Ectodermal cell (in vitro differentiated cells): Measurements from ENCODE around the gene CD68.
"Not testable (repeated sequence)": the region's sequence is repeated elsewhere in the genome, so short reads cannot be mapped to it uniquely, and the experiment has no call there.

Experiments used
- H3K27ac ChIP-seq: 2 replicates; pipeline ENCODE4 v1.7.0; 2013; ENCODE audit warnings: mild to moderate bottlenecking, low read depth, low read length; ENCODE audit not compliant: insufficient read depth, poor library complexity, severe bottlenecking
- H3K27me3 ChIP-seq: 2 replicates; pipeline ENCODE4 v1.7.0; 2013; ENCODE audit warnings: mild to moderate bottlenecking, low read length; ENCODE audit not compliant: insufficient read depth, control insufficient read depth, poor library complexity, severe bottlenecking
- H3K36me3 ChIP-seq: one replicate; pipeline ENCODE4 v1.7.0; 2013; ENCODE audit warnings: low read length; ENCODE audit not compliant: control insufficient read depth, insufficient read depth
- H3K4me1 ChIP-seq: one replicate; pipeline ENCODE4 v1.7.0; 2013; ENCODE audit warnings: low read length; ENCODE audit not compliant: control insufficient read depth, insufficient read depth
- H3K4me3 ChIP-seq: 2 replicates; pipeline ENCODE4 v1.7.0; 2013; ENCODE audit warnings: low read depth, low read length, control low read depth; ENCODE audit not compliant: insufficient read depth
- H3K9me3 ChIP-seq: 2 replicates; pipeline ENCODE4 v1.7.0; 2013; ENCODE audit warnings: mild to moderate bottlenecking, low read length, moderate library complexity; ENCODE audit not compliant: control insufficient read depth
- WGBS, 2 experiments: methylation state at CpG; one replicate each; pipeline ENCODE4 v1.1.7; 2013; ENCODE audit warnings: missing lambda C conversion rate in 2 of 2; 5-methylcytosine and 5-hydroxymethylcytosine counted together

CD68 gene

GRCh38 chr17:7591596-7591995 lies 12.2 kb downstream of the CD68 start:
- Histone ChIP-seq H3K36me3 (peaks cover 53% of the 10 kb centered on the region), H3K9me3 (no peaks in the 10 kb centered on the region), H3K27me3 (no peaks in the 10 kb centered on the region), H3K27ac (peak overlapping the region; percentile 84), H3K4me1 (peaks cover 29% of the 10 kb centered on the region), H3K4me3 (no peak overlapping the region)
- WGBS, 2 experiments = 86 to 94% methylated on average over 3 to 5 of the region's 5 CpGs

GRCh38 chr17:7592422-7593021 lies 13.1 kb downstream of the CD68 start:
- no peaks in the 10 kb centered on the region for H3K27me3 ChIP-seq
- peaks cover 48% of the 10 kb centered on the region for H3K36me3 ChIP-seq
- no peak overlapping the region for H3K4me3 ChIP-seq
- 94 to 96% methylated on average over 23 of the region's 23 CpGs for WGBS, 2 experiments
- H3K9me3 ChIP-seq = no peaks in the 10 kb centered on the region
- H3K27ac ChIP-seq = no peak overlapping the region
- peaks cover 29% of the 10 kb centered on the region for H3K4me1 ChIP-seq

DNA sequence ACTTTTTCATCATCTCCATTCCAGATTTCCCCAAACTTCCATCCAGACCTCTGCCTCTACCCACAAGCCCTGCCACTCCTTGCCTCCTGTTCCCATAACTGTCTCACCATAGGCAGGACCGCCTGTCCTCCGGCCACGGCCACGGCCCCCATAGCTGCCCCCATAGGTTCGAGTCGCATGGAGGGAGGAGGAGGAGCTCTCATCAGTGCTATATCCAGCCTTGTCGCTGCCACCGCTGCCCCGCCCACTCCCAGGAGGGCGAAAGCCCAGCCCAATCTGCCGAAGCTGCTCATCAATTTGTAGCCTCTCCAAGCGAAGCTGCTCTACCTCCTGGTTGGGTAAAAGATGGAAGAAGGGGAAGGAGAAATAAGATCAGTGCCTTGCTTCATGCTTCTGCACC lies 13.9 kb downstream of the CD68 start:
- H3K9me3 ChIP-seq = no peaks in the 10 kb centered on the region
- no peaks in the 10 kb centered on the region for H3K27me3 ChIP-seq
- H3K4me3 ChIP-seq = no peak overlapping the region
- H3K27ac ChIP-seq = no peak overlapping the region
- peaks cover 29% of the 10 kb centered on the region for H3K4me1 ChIP-seq
- WGBS, 2 experiments = 87 to 91% methylated on average over 12 of the region's 12 CpGs
- peaks cover 48% of the 10 kb centered on the region for H3K36me3 ChIP-seq

DNA sequence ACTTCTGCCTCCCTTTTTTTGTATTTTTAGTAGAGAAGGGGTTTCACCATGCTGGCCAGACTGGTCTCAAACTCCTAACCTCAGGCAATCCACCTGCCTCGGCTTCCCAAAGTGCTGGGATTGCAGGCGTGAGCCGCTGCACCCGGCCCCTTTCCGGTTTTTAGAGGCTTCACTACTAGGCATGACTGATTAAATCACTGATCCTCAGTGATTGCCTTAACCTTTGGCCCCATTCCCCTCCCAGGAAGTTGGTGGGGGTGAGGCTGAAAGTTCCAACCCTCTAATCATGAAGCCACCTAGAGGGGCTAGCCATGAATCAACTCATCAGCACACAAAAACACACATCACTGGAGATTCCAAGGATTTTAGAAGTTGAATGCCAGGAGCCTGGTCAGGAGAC lies 18.1 kb downstream of the CD68 start:
- not testable (repeated sequence) for H3K27me3 ChIP-seq, H3K4me3 ChIP-seq, H3K4me1 ChIP-seq, H3K9me3 ChIP-seq, H3K27ac ChIP-seq
- WGBS, 2 experiments = 84 to 92% methylated on average over 5 of the region's 5 CpGs
- peaks cover 43% of the 10 kb centered on the region for H3K36me3 ChIP-seq

GRCh38 chr17:7606280-7606679 lies 26.8 kb downstream of the CD68 start:
- H3K4me1 ChIP-seq = no peaks in the 10 kb centered on the region
- no peak overlapping the region for H3K27ac ChIP-seq
- H3K36me3 ChIP-seq = peaks cover 28% of the 10 kb centered on the region
- no peak overlapping the region for H3K4me3 ChIP-seq
- H3K27me3 ChIP-seq = no peaks in the 10 kb centered on the region
- H3K9me3 ChIP-seq = no peaks in the 10 kb centered on the region
- 97 to 99% methylated on average over 4 of the region's 4 CpGs for WGBS, 2 experiments

DNA sequence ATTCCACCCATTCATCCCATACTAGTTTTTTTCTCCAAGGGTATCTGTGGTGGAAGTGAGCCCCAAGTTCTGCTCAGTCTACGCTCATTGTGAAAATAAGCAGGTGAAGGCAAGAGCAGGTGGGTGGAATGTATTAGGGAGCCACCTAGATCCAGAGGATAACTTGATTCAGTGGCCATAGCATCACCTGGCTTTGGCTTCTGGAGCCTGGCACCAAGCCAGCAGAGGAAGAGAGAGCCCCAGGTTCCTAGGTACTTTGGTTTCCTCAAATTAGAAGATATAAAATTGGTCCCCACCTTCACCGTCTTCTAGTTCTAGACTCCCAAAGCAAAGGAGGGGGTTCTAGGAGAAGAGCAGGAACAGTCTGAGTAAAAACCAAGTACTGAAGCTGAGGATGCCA lies 31.2 kb downstream of the CD68 start:
- Histone ChIP-seq H3K9me3 (no peaks in the 10 kb centered on the region), H3K36me3 (peaks cover 4% of the 10 kb centered on the region), H3K27ac (no peak overlapping the region), H3K27me3 (no peaks in the 10 kb centered on the region), H3K4me1 (peaks cover 6% of the 10 kb centered on the region), H3K4me3 (no peak overlapping the region)
- 97 to 98% methylated on average over 2 of the region's 2 CpGs for WGBS, 2 experiments

- H3K27me3 ChIP-seq = no peaks in the 10 kb centered on the region
- H3K36me3 ChIP-seq = no peaks in the 10 kb centered on the region
- WGBS, 2 experiments = 77 to 93% methylated on average over 3 of the region's 3 CpGs
- no peaks in the 10 kb centered on the region for H3K9me3 ChIP-seq
- H3K27ac ChIP-seq = no peak overlapping the region
- H3K4me3 ChIP-seq = no peak overlapping the region
- peaks cover 6% of the 10 kb centered on the region for H3K4me1 ChIP-seq
Measured at GRCh38 chr17:7611635-7612293, 32.3 kb downstream of the CD68 start.

- Histone ChIP-seq H3K4me3 (no peak overlapping the region), H3K4me1 (peaks cover 6% of the 10 kb centered on the region), H3K9me3 (no peaks in the 10 kb centered on the region), H3K27ac (no peak overlapping the region), H3K36me3 (no peaks in the 10 kb centered on the region), H3K27me3 (no peaks in the 10 kb centered on the region)
- 97 to 98% methylated on average over 1 of the region's 1 CpG for WGBS, 2 experiments
Measured at GRCh38 chr17:7612294-7612640, 32.8 kb downstream of the CD68 start.

DNA sequence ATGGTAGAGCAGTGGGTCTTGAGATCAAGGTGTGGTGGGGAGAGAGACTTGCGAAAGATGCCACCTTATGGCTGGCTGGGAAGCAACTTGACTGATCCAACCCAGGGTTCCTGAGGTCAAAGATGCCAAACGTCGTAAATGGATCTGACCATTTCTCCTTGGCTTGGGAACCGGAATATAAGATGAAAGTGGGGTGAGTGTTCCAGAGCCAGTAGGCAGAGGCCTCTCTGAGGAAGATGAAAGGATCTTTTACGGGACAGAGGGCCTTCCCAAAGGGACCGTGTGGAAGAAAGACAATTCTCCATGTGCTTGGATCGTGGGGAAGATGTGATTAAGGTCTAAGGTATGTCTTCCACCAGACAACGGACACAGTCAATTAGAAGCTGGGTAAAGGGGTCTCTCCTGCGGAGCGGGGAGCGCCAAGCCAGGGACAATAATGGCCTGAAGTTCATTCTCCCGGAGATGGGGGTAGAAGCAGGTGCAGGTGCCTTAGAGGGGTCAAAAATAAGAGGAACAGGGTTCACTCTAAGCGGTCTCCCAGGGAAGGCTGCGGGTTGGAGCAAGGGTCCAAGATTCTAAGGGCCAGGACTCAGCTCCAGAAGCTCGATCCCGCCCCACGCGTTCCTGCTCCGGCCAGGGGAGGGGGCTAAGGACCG lies 34.5 kb downstream of the CD68 start:
- H3K4me3 ChIP-seq = peak overlapping the region; percentile 53
- WGBS, 2 experiments = 9 to 10% methylated on average over 20 of the region's 20 CpGs
- peak overlapping the region; percentile 72 for H3K27ac ChIP-seq
- no peaks in the 10 kb centered on the region for H3K27me3 ChIP-seq
- H3K4me1 ChIP-seq = peaks cover 6% of the 10 kb centered on the region
- H3K9me3 ChIP-seq = no peaks in the 10 kb centered on the region
- H3K36me3 ChIP-seq = no peaks in the 10 kb centered on the region

- H3K27me3 ChIP-seq = no peaks in the 10 kb centered on the region
- H3K9me3 ChIP-seq = no peaks in the 10 kb centered on the region
- H3K36me3 ChIP-seq = no peaks in the 10 kb centered on the region
- 0% methylated on average over 93 of the region's 93 CpGs for WGBS, 2 experiments
- H3K4me3 ChIP-seq = peak within 1 kb of the TSS; percentile 53
- peaks cover 6% of the 10 kb centered on the region for H3K4me1 ChIP-seq
- H3K27ac ChIP-seq = peak within 1 kb of the TSS; percentile 72
Measured at GRCh38 chr17:7614425-7615264, 35.2 kb downstream of the CD68 start, which contains the start of gene FXR2. FXR2 (minus strand) TSS chr17:7614897; CDS start chr17:7614532, 365 bp downstream.
